Ovary (tissue), 9 donors: ENCODE results near the gene BRAF. TPM values are rescaled to one million over a fixed set of nuclear protein-coding genes. Genes with fewer than 3 reads are reported as not detected.
"Not testable (repeated sequence)": the region's sequence is repeated elsewhere in the genome, so short reads cannot be mapped to it uniquely, and the experiment has no call there.

Source experiments
- DNase-seq, 5 donors: peaks; one replicate each; pipeline ENCODE4 v3.0.0-alpha.2; 2019 to 2020
- H3K27ac ChIP-seq, 2 donors: fragments of 200-600 bp; one replicate each; pipeline versions ENCODE4 v1.5.1 to v1.8.0; 2019 to 2022
- H3K27me3 ChIP-seq: fragments of 200-600 bp; one replicate; pipeline ENCODE4 v1.8.0; 2022
- H3K36me3 ChIP-seq: fragments of 200-600 bp; sonication (generic); one replicate; pipeline ENCODE4 v1.5.1; 2019
- H3K4me1 ChIP-seq: one replicate; pipeline ENCODE4 v1.8.1; 2013; ENCODE audit warnings: mild to moderate bottlenecking, moderate library complexity; ENCODE audit not compliant: insufficient read depth
- H3K4me3 ChIP-seq: fragments of 200-600 bp; sonication (generic); one replicate; pipeline ENCODE4 v1.5.1; 2017
- H3K9me3 ChIP-seq, 2 donors: fragments of 200-600 bp in 1 of 2; sonication (generic) in 1 of 2; one replicate each; pipeline versions ENCODE4 v1.5.1 to v1.8.1; 2013 to 2019; ENCODE audit warnings: mild to moderate bottlenecking in 1 of 2, moderate library complexity in 1 of 2
- CTCF ChIP-seq, 3 donors: fragments of 450-650 bp in 2 of 3; fragments of 200-600 bp in 1 of 3; IDR thresholded peaks; one replicate each; pipeline versions ENCODE4 v1.5.1 to v1.8.0; 2016 to 2022; ENCODE audit warnings: antibody characterized with exemption in 3 of 3, mild to moderate bottlenecking in 1 of 3
- EP300 ChIP-seq: sonication (generic); formaldehyde crosslinking; IDR thresholded peaks from one replicate; pipeline ENCODE4 v1.6.1; 2017; ENCODE audit warnings: antibody characterized with exemption
- POLR2A ChIP-seq: fragments of 450-650 bp; IDR thresholded peaks from one replicate; pipeline ENCODE4 v1.6.1; 2017; ENCODE audit warnings: antibody characterized with exemption, mild to moderate bottlenecking, moderate library complexity
- WGBS, 3 donors: extraction: QIAGEN DNeasy Blood & Tissue Kit in 1 of 3; methylation state at CpG; one replicate each; pipeline versions ENCODE4 v1.1.5 to v1.1.7; 2013 to 2017; 5-methylcytosine and 5-hydroxymethylcytosine counted together
- intact Hi-C, 4 donors: fragments of 100-400 bp; cut with DNase I; formaldehyde crosslinking; loops; one replicate each; pipeline versions ENCODE4 v1.11.0 to v1.15.1; 2022 to 2023
- polyA plus RNA-seq, 2 donors: library from polyadenylated mRNA; stranded (reverse); fragments of 200-250 nt in 1 of 2; fragments of 350-450 nt in 1 of 2; fragmentation: Illumina TruSeq in 1 of 2; extraction: RNeasy Lipid Tissue Mini Kit (QIAGEN cat#74804) in 1 of 2; gene quantifications; one replicate each; pipeline ENCODE4 v1.2.3, GENCODE V29; 2013 to 2014
- total RNA-seq, 7 donors: library from RNA; depleted of rRNA in 2 of 7; stranded (reverse); fragments of >200 nt in 2 of 7; fragmentation: NEBNext Ultra II Directional in 3 of 7; extraction: Animal tissue kit (Norgen Biotek cat#: 25700) in 3 of 7; gene quantifications; one replicate each; pipeline versions ENCODE4 v1.1.0 to v1.2.4, GENCODE V29; 2016 to 2023
- donor health status: DM: no; HTN: no; CAD: no; lungs with moderate emphysema.
- donor health status: DM: no; HTN: no; CAD: no.
- donor health status: Bipolar disorder and iron deficiency.
- donor health status: DM: yes; HTN: yes; CAD: no.
- donor health status: DM: no; HTN: no; CAD: no.
- donor health status: DM: yes; HTN: yes; CAD: no.

Gene BRAF
- total and polyA plus RNA-seq, 9 donors = 8.3 to 52.0 (median 41.2) TPM

- intact Hi-C loops = no loop called here
- no peaks in the 10 kb centered on the region for H3K4me1 ChIP-seq
Observed at GRCh38 chr7:140679186-140679585, 245.5 kb downstream of the BRAF start.

DNA sequence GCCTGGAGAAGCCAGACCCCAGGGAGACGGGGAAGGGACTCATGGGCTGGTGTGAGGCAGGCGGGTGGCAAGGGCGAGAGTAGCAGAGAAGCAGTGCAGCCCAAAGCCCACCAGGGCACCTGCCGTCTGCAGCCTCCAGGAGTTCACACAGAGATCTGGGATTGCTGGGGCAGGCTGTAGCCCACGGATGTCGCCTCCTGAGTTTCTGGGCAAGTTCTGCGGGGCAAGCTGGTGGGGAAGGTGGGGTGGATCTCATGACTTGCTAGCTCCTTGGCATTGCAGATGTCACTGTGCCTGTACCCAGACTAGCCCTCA is 246.0 kb downstream of the BRAF start:
- no peak overlapping the region for H3K27ac ChIP-seq
- intact Hi-C loops = no loop called here
- DNase-seq = no peak
- H3K4me1 ChIP-seq = no peaks in the 10 kb centered on the region
- no peak for TF ChIP-seq POLR2A
- 91 to 95% (median 94%) methylated on average over 7 of the region's 7 CpGs for WGBS, 3 donors
- H3K9me3 ChIP-seq = no peaks in the 10 kb centered on the region
- H3K27me3 ChIP-seq = no peaks in the 10 kb centered on the region
- no peaks in the 10 kb centered on the region for H3K36me3 ChIP-seq
- H3K4me3 ChIP-seq = no peak overlapping the region

More at GRCh38 chr7:140679186-140679585, 245.5 kb downstream of the BRAF start:
- H3K27me3 ChIP-seq = no peaks in the 10 kb centered on the region
- no peaks in the 10 kb centered on the region for H3K36me3 ChIP-seq
- H3K9me3 ChIP-seq = no peaks in the 10 kb centered on the region
- WGBS, 3 donors = 90 to 92% (median 92%) methylated on average over 9 of the region's 9 CpGs
- no peak overlapping the region for H3K4me3 ChIP-seq
- TF ChIP-seq CTCF (IDR thresholded peaks at IDR 0.05) (no peak), POLR2A (no peak), EP300 (no peak)
- no peak for DNase-seq
- H3K27ac ChIP-seq = no peak overlapping the region

- DNase-seq = no peak
- no peaks in the 10 kb centered on the region for H3K27me3 ChIP-seq
- 93 to 96% (median 95%) methylated on average over 20 of the region's 20 CpGs for WGBS, 3 donors
- H3K9me3 ChIP-seq = no peaks in the 10 kb centered on the region
- intact Hi-C loops = no loop called here
- TF ChIP-seq POLR2A = no peak
- no peak for TF ChIP-seq CTCF (IDR thresholded peaks at IDR 0.05)
- no peak for TF ChIP-seq EP300
- no peak overlapping the region for H3K27ac ChIP-seq
- no peaks in the 10 kb centered on the region for H3K4me1 ChIP-seq
- no peaks in the 10 kb centered on the region for H3K36me3 ChIP-seq
- no peak overlapping the region for H3K4me3 ChIP-seq
Observed at GRCh38 chr7:140678081-140678815, 246.5 kb downstream of the BRAF start.

DNA sequence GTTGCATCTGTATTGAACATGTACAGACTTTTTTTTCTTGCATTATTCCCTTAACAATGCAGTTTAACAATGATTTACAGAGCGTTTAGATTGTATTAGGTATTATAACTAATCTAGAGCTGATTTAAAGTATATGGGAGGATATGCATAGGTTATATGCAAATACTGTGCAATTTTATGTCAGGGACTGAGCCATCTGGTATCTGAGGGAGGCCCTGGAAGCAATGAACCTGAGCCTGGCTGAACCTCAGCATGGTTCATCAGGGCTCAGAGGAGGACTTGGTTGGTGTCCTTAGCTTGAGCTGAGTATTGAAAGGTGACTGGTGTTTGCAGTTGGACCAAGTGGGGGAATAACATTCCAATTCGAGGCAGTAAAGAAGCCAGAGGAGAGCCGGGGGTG is 247.2 kb downstream of the BRAF start:
- WGBS, 3 donors = 90 to 91% (median 91%) methylated on average over 3 of the region's 3 CpGs
- no peak for DNase-seq
- intact Hi-C loops = no loop called here
- TF ChIP-seq EP300 (no peak), CTCF (IDR thresholded peaks at IDR 0.05) (no peak), POLR2A (no peak)
- H3K9me3 ChIP-seq = no peaks in the 10 kb centered on the region
- no peaks in the 10 kb centered on the region for H3K4me1 ChIP-seq
- no peak overlapping the region for H3K27ac ChIP-seq
- H3K36me3 ChIP-seq = no peaks in the 10 kb centered on the region
- H3K27me3 ChIP-seq = no peaks in the 10 kb centered on the region
- H3K4me3 ChIP-seq = no peak overlapping the region

- intact Hi-C loops, H3K27ac ChIP-seq, H3K4me3 ChIP-seq, H3K27me3 ChIP-seq, H3K9me3 ChIP-seq, DNase-seq, H3K36me3 ChIP-seq, H3K4me1 ChIP-seq: not testable (repeated sequence)
- 93 to 94% (median 93%) methylated on average over 11 of the region's 11 CpGs for WGBS, 3 donors
Observed at GRCh38 chr7:140676956-140677355, 247.8 kb downstream of the BRAF start.
